HL-60/S4 treated with phorbol 12-myristate 13-acetate at 8.2 ng/mL for 4 days and 3 days (cell line): Measurements from ENCODE around the gene IFI35.
"Not testable (repeated sequence)": the region's sequence is repeated elsewhere in the genome, so short reads cannot be mapped to it uniquely, and the experiment has no call there.

Experiments
- in situ Hi-C: fragments of 300-500 bp; cut with MboI; formaldehyde crosslinking; loops from 2 replicates; pipeline ENCODE4 v1.15.0; 2022; ENCODE audit warnings: low sequenced_read_pairs

IFI35 gene

DNA sequence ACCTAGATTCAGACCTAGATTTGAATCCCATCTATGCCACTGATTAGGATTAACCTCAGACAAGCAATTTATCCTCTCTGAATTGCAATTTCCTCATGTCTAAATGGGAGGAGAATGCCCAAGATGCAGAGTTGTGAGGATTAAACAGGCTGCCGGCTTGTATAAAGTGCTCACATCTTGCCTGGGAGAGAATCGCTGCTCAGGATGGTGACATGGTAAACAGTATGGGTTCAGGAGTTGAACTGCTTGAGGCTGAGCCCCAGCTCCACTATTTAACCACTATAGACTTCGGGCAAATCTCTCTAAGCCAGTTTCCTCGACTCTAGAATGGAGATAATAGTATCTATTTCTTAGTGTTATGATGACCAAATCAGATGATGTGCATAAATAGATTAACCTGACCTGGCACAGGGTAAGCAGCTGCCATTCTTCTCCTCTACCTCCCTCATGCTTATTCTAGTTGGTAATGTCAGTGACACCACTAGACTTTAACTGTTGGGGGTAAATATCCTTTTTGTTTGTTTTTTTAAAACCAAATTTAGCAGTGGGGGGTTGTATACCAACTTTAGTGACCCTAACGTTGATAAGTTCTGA is 9.1 kb upstream of the IFI35 start:
- in situ Hi-C loops: no loop called here

DNA sequence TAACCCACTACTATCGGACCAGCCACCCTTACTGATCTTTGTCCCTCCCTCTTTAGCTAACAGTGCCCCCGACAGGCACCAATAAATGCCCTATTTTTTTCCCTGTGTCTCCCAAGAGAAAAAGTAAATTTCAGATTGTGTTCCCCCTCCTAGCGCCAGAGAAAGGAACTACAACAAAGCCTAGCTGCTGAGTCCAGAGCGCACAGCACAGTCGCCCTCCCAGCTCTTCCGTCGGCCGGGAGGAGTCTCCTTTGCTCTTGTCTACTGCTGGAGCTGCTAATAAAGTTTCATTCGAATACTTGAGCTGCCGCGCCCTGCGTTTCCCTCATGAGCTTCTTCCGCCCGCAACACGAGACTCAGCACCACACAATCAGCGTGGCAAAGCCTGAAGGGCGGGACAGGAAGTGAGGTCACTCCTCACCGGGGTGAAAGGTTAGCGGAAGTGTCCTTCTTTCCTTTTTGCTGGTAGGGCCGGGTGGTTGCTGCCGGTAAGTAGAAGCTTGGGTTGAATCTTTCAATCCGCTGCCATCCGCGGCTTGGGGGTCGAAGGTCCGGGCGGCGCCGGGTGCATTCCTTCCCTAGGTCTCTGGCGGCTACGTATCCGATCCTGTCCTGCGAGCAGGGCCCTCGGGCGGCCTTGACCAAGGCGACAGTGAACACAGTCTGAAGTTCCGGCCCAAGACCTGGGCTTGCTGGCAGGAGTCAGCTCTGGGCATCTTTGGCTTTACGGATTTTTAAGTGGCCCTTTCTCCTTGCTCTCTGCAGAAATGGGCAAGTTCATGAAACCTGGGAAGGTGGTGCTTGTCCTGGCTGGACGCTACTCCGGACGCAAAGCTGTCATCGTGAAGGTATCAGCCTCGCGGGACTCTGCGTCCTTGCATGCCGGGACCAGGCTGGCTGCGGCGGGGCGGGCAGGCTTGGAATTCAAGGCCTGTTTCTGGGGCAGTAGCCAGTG is 8.3 kb upstream of the IFI35 start, which contains the start of gene RPL27:
RPL27 (plus strand) TSS at position 436 of the 955 bp plus-strand sequence; CDS start at position 768, 332 bp downstream.
- in situ Hi-C loops: no loop called here

DNA sequence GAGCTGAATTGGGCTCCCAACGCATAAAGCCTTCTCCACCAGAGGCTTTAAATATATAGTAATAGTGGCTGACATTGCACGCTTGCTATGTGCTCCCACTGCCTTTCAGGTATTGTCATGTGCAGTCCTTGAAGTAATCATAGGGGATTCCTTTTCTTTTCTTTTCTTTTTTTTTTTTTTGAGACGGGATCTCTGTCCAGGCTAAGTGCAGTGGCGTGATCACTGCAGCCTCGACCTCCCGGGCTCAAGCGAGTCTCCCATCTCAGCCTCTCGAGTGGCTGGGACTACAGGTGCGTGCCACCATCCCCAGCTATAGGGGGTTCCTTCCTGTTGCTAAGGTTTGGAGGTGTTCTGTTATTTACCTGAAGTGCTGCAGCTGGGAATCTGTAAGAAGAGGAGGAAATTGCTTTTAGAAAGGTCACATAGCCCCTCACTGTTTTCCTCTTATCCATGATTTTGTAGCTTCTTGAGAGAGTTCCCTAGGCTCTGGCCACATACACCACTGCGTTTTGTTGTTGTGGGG is 7.5 kb upstream of the IFI35 start:
- in situ Hi-C loops: no loop called here

DNA sequence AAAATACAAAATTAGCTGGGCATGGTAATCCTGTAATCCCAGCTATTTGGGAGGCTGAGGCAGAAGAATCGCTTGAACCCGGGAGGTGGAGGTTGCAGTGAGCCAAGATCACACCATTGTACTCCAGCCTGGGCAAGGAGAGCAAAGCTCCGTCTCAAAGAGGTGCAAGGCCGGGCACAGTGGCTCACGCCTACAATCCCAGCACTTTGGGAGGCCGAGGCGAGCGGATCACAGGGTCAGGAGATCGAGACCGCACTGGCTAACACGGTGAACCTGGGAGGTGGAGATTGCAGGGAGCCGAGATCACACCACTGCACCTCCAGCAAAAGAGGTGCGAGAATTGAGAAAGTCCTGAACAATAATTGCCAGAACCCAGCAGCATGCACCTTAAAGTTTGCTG is 5.7 kb upstream of the IFI35 start:
- in situ Hi-C loops: not testable (repeated sequence)

DNA sequence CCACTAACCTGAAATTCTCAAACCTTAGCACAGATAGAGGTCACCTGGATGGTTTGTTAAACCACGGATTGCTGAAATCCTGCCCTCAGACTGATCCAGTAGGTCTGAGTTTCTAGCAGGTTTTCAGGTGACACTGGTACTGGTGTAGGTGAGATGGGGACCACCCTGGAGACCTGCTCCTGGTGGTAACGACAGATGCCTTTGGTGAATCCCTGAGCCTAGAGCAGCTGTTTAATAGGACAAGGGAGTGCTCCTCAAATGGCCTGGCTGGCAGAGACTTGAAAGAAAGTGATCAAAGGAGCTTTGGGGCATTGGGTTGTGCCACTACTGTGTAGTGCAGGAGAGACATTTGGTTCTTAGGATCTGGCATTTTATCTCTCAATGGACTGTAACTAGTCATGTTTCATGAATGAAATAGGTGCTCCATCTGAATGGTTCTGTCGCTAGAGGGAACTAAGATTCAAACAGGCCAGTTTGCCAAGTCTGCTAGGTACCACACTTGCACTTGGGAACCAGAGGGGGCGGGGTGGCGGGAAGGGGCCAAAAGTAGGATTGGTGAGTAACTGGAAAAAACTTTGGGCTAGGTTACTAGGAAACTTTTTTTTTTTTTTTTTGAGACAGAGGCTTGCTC is 2.9 kb upstream of the IFI35 start:
- in situ Hi-C loops: no loop called here

DNA sequence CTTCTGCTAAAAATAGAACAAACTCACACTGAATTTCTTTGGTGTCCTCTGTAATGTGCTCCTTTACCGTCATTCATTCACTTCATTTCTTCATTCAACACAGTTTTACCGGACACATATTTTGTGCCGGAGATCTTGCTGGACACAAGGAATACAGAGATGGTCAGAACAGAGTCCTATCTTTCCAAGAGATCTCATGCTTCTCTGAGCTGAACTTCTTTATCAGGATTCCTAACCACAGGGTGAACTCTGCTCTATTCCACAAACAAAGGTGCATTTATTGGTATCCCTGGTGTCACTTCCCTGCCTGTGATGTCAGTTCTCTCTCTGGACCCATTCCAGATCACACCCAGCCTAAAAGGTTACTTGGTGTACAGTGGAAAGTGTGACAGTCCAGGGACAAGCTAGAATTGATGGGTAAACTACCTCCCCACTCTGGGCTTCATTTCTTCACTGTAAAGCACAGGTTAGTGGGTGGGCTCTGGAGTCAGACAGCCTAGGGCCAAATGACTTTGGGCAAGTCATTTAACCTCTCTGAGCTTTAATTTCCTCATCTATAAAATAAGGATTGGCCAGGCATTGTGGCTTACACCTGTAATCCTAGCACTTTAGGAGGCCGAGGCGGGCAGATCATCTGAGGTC is 4.2 kb downstream of the IFI35 start:
- in situ Hi-C loops: no loop called here

DNA sequence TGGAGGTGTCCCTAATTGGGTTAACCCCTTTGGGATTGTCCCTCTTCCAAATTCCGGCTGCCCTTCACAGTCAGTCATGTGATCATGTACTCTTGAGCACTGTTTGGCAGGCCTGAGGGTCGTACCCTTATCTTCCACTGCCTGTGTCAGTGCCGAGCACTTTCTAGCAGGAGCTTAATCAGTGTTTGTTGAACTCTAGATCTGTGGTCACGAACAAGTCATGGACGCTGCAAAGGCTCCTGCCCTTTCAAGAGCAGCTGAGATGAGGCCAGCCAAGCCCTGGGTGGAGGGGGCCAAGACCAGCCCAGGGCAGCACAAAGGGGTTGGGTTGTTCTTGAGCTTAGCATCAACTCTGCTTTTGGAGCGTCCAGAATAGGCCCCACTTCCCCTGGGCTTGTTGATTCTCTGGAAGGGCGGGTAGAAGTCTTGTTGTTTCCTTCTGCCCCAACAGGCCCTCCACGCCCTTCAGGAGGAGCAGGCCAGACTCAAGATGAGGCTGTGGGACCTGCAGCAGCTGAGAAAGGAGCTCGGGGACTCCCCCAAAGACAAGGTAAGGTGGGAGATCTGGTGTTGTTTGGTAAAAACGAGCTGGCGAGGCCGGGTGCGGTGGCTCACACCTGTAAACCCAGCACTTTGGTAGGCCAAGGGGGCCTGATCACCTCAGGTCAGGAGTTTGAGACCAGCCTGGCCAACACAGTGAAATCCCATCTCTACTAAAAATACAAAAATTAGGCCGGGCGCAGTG is 5.3 kb downstream of the IFI35 start:
- in situ Hi-C loops: no loop called here

DNA sequence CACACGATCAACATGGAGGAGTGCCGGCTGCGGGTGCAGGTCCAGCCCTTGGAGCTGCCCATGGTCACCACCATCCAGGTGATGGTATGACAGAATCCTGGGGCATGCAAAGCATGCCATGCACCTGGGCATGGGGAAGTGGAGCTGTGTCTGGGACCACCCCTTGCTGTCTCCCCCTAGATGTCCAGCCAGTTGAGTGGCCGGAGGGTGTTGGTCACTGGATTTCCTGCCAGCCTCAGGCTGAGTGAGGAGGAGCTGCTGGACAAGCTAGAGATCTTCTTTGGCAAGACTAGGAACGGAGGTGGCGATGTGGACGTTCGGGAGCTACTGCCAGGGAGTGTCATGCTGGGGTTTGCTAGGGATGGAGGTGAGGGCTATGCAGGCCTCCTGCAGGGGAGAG is 6.7 kb downstream of the IFI35 start:
- in situ Hi-C loops: no loop called here

DNA sequence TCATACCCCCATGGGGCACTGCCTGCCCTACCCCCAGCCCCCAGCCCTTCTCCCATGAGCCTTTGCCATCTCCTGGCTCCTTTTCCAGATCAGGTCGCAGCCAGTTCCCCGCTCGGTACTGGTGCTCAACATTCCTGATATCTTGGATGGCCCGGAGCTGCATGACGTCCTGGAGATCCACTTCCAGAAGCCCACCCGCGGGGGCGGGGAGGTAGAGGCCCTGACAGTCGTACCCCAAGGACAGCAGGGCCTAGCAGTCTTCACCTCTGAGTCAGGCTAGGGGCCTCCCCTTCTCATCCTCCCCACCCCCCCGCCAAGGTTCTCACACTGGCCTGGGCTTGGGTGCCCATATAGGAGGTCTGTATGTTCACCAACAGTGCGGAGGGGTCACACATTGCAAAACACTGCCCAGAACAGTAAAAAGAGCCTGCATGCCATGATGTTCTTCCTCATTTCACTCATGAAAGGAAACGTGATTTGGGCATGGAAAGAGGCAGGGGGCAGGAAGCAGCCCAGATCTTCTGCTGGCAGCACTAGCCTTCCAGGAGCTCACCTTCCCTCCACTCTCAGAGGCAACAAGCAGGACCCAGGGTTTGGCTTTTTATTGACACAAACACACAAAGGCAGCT is 7.5 kb downstream of the IFI35 start:
- in situ Hi-C loops: no loop called here

DNA sequence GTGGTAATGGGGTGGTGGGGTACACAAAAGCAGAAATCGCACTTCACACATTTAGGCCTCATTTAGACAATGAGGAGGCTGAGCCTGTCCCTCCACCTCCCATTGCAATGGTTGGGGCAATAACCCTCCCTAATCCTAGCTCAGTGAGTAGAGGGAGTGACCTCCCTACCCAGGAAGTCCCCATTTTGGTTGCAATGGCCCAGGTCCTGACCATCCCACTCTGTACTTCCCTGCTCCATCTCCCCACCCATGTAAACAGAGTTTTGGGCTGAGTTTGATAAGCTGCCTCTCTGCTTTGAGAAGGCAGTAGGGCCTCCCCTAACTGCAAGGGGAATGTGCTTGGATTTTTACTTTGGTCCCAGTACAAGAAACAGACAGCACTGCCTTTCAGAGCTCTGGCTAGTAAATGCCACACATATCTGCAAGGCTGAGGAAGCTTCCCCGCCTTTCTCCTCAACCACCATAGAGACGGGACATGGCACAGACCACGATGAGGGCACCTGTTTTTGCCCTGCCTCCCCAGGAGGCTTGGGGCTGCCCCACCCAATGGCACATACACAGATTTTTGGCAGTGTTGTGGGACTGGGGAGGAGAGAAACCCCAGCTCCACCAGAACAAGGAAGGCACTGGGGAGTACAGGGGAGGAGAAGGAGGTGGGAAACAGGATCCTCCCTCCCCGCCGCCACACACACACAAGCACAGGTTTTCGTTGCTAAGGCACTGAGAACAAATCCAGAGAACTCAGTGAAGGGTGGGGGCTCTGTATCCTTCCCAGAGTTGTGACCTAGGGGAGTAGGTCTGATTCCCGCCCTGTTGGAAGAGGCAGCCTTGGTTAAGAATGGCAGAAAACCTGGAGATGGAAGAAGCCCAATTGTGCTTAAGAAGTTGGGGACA is 8.3 kb downstream of the IFI35 start:
- in situ Hi-C loops: no loop called here

DNA sequence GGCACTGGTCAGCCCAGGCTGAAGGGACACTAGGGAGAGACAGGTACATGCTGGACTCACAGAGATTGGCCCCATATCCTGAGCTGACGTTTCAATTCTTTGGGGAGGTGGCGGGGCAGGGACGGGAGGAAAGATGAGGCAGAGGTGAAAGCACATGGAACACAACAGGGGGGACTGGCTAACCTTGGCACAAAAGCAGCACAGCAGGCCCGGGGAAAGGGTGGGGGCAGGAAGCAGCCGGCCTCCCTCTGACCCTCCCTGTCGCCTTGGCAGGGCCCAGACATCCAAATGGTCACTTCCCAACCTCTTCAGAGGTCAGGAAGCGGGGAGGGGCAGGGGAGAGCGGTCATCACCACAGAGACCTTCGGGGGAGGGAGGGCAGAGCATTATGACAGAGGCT is 9.0 kb downstream of the IFI35 start:
- in situ Hi-C loops: no loop called here

DNA sequence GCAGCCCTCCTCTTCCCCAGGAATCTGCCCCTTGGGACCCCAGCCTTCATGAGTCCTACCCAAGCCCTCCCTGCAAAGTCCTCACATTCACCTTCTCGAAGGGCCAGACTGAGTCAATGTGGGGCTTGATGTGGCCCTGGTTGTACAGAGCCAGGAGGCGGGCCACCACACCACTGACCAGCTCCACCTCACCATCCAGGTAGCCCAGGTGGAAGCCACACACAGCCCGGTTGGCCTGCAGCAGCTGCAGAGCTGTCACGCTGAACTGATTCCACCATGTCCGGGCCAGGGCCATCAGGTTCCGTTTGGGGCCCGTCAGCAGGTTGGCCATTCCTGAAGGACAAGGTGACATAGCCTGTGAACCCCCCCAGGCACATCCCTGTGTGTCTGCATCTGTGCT is 9.6 kb downstream of the IFI35 start:
- in situ Hi-C loops: no loop called here

DNA sequence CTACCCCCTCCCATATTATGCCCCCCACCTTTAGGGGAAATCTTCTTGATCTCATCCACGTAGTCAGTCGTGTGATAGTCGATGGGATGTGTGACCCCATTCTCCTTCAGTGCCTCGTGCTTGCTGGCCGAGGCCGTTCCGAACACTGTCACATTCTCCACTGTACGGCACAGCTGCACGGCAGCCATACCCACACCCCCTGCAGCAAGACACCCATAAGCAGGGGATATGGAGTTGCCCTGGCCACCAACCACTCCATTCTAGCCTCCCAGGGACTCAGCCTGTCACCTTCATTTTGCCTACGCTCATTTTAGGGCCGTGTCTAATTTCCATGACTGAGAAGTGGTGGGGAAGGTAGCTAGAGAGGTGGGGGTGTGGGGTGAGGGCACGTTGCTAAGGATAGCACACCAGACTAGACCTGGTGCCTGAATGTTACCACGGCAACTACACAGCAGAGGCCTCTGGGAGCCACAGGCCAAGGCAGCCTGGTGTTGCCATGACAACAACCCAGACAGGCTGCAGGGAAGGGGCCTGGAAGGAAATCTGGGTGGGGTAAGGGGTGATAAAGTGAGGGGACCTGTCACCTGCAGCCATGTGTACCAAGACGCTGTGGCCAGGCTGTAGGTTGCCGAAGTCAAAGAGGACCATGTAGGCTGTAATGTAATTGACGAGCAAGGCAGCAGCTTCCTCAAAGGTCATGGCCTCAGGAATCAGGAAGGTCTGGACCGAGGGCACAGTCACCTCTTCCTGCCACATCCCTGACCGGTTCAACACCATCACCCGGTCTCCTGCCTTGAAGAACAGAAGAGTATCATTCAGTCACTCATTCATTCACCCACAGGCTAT is 11.6 kb downstream of the IFI35 start:
- in situ Hi-C loops: no loop called here

DNA sequence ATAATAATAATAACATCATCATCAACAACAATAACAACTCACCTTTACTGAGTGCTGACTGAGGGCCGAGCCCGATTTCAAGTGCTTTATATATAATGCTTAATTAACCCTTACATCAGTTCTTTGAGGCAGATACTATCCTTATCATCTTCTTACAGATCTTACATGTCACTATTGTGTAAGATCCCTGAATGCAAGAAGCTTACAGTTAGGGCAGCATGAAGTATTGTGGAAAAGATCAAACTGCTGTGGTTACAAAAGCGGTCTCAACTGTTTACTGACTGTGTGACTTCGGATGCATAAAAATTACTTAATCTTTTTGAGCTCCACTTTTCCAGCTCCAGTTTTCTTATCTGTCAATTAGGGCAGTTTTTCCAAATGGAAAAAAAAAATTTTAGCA is 12.3 kb downstream of the IFI35 start:
- in situ Hi-C loops: no loop called here

DNA sequence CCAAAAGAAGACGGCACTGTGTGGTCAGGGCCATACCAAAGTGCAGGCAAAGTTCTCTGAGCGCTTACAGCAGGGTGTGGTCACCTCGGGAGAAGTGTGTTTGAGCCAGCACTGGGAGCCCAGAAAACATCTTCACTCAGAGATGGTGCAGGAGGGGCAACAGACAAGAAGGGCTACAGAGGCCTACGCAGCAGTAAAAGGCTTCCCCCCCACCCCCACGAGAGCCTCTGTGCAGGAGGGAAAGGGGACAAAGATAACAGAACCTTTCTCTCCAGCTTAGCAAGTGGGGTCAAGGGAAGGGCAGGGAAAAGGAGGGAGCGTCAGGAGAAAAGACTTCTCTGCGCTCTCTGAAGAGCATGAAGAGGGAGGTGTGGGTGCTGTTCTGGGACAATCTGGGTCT is 12.8 kb downstream of the IFI35 start:
- in situ Hi-C loops: no loop called here

DNA sequence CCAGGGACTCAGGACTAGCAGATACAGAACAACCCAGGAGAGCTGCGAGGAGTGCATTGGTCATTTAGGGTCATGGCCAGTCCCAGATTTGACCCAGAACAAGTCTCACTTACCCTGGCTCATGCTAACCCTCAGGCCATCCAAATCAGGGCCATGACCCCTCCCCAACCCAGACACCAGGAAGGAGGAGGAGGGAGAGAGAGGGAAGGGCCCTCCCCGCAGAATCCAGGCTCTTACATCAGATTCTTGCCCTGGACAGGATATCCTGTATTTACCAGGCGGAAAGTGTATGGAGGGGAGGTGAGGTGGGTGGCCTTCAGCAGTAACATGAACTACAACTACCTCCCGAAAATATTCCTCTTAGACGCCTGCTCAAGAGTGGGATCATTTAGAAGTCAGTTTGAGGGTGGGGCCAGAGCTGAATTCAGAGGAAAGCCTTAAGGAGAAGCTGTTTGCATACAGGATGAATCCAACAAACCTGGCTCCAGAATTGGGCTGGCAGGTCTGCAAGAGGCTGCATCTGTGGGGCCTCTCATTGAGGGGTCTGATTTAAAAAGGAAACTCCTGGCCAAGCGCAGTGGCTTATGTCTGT is 13.5 kb downstream of the IFI35 start:
- in situ Hi-C loops: no loop called here
